Testis (tissue), 2 donors: ENCODE measurements around the gene ASCC1.

Experiments
- CTCF ChIP-seq, 3 experiments: fragments of 450-650 bp in 2 of 3; fragments of 200-600 bp in 1 of 3; sonication (generic) in 1 of 3; IDR thresholded peaks; one replicate each; pipeline ENCODE4 v1.5.1; 2016 to 2019; ENCODE audit warnings: antibody characterized with exemption in 3 of 3, mild to moderate bottlenecking in 2 of 3, moderate library complexity in 1 of 3
- POLR2A ChIP-seq: fragments of 450-650 bp; IDR thresholded peaks from one replicate; pipeline ENCODE4 v1.6.1; 2017; ENCODE audit warnings: antibody characterized with exemption, mild to moderate bottlenecking, moderate library complexity

GRCh38 chr10:72173619-72174296 is 42.3 kb downstream of the ASCC1 start:
- no peak for TF ChIP-seq CTCF (IDR thresholded peaks at IDR 0.05)
- no peak for TF ChIP-seq POLR2A
